ENCODE data around the gene KLHL29.

The KLHL29 gene

DNA sequence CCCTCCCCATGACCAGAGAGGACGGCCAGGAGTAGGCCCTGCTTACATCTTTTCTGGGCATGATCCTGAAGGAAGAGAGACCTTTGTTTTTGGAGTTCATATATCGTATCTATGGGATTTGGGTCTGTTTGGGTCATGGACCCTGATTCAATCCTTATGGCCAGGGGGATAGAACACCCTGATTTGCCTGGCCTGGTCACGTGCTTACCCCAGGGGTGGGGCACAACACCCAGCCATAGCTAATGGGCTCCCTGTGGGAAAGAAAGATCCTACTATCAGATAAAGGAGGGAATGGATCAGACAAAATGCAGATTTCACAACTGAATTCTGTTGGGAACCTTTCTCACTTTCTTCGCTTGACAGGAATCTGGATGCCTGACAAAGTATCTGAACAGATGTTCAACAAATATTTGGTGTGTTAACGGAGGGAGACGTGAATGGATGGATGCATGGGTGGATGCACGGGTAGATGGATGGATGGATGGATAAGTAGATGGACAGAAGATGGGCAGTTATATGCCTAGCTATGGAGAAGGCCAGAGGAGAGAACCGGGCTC is 155.9 kb downstream of the KLHL29 start:
- DNase-seq = no peak

DNA sequence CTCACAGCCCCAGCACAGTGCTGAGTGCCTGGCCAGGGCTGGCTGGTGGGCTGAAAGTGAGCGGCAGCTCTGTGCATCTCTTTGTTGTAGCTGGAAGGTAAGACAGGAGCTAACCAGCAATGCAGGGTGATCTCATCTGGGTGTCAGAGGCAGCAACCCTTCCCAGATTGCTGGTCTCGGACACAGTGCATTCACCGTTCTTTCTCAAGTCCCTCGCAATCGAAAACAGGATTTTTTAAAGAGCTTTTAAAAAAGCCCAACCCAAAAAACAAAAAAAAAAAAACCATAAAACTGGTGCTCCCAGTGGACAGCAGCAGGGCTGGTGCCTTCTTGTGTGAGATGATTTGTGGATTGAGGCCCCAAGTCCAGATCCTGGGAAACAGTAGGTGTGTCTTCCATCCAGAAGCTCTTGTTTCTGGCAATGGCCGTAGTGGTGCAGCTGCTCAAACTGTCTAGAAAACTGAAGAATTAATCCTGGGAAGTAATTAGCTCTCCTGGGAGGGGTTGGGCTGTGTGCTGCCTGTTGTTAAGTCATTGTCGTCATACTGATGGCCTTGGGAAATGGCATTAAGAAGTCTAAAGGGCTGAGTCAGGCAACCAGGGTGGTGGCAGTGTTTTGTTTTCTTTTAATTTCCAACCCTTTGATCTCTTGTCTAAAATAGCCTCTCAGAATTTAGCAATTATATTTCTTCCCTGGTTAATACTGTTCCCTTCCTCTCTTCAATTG is 156.7 kb downstream of the KLHL29 start:
- peak; percentile 87 for DNase-seq

DNA sequence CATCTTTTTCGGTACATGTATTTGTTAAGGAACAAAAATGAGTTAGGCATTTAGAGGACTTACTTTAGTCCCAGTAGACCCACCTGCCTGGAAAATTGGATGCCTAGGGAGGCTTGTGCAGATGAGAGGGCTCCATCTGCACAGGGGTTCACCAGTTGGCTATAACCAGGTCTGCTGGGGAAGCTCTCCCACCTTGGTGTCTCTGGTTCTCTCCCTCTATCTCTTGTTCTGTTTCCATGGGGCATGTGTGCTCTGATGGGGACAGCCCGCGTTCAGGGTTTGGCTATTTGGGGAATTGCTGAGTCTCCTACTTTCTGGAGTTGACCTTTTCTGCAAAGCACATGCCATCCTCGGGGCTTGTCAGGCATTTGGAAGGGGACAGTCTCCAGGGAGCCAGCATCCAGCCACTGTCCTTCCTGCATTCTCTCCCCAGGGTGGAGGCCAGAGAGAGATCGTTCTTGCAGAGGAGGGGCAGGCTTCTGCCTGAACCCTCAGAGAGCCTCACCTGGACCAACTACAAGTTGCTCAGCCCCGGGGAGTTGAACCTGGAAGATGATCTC is 157.3 kb downstream of the KLHL29 start:
- DNase-seq = peak; percentile 59

DNA sequence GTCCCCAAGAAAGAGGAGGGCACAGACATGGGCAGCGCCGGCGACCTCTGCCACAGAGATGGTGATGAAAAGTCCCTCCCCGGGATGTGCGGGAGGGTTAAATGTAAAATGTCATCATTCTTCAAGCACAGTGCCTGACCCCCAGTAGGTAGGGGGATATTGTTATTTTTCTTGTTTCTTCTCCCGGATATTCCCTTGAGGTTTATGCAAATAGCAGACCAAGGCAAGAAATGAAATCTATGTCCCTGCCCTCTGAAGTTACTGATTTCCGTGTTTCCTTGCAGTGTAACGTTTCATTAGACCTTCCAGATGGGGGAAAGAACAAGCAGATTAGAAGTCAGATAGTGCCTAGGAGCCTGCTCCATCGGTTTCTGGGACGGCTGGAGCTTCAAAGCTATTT is 158.3 kb downstream of the KLHL29 start:
- DNase-seq = no peak

DNA sequence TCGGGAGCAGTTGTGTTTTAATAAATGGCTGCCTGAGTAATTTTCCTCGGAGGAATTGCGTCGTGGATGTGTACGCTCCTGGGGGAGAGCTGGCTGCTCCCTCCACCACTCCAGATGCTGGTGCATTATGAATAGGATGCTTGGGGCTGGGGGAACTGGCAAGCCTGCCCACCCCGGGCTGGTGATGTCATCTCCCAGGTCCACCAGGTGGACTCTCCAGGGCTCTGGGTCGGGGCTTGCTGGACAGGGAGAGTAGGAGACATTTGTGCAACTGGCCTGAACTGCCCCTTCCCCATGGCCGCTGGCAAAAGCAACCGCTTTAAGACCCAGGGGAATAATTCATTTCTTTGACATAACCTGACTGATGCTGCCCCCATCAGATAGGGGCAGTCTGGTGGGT is 158.7 kb downstream of the KLHL29 start:
- no peak for DNase-seq

DNA sequence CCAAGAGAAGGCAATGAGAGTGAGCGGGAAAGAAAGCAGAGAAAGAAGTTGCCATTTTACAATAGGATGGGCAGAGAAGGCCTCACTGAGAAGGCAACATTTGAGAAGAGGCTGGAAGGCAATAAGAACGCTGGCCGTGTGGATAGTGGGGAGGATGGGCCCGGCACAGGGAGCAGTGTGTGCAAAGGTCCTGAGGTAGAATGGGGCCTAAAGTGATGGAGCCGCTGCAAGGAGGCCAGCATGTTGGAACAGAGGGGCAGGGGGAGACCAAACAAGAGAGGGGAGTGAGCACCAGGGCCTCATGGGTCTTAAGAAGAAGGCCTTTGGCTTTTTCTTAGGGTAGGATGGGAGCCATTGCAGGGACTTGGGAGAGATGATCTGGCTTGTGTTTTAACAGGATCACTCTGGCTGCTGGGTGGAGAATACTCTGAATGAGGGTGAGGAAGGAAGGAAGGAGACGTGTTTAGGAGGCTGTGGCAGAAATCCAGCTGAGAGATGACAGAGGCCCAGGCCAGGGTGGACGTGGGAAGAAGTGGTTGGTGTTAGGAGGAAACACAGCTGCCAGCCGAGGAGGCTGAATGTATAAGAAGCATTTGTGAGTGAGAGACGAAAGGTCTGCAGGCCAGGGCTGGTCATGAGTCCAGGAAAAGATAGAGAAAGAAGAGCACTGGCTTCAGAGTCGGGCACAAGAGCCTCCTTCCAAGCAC is 159.8 kb downstream of the KLHL29 start:
- DNase-seq = no peak

DNA sequence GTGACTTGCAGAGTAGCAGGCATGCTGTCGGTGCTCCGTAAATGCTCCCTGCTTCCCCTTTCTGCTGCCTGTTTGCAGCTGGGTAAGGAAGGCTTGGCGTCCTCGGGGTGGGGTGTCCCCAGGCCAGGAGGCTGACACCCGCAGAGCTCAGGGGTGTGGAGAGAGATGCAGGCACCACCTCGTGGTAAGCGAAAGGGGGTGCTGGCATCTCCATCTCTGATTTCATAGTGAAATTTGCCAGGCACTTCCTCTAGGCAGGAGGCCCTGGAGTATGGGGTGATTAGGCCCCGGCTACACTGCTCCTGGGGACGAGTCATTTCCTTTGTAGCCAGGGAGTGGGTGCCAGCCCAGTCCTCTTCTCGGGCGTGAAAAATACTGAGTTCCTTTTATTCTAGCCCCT is 160.4 kb downstream of the KLHL29 start:
- no peak for DNase-seq

DNA sequence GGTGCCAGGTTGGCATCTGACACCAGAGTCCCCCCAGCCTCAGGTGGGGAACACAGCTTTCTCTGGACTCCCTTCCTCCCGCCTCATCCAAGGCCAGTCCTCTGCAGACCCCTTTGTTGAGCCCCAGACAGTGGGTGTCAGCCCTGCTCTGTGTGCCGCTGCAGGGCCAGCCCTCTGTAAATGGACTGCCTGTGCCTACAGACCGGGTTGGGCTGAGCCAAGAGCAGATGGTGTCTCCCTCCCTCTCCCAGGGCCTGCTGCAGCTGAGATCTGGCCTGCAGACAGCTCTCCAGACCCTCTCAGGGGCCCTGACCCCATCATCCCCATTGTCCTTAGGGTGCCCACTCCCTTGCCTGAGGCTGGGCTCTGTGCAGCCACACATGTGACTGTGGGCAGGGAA is 160.8 kb downstream of the KLHL29 start:
- no peak for DNase-seq

DNA sequence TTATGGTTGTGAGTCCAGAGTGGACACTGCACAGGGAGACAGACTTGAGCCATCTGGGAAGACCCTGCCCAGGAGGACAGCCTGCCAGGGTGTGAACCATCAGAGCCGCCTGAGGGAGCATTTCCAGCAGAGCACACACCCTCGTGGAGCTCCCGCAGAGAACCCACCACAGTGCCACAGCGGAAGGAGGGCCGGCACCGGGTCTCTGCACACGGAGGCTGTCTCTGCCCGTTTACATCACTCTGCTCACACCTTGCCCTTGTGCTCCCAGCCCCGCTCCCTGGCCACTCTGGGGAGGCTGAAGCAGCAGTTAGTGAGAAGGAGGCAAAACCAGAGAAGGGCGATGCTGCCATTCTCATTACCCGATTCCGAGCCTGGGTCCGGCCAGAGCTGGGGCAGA is 161.9 kb downstream of the KLHL29 start:
- no peak for DNase-seq

DNA sequence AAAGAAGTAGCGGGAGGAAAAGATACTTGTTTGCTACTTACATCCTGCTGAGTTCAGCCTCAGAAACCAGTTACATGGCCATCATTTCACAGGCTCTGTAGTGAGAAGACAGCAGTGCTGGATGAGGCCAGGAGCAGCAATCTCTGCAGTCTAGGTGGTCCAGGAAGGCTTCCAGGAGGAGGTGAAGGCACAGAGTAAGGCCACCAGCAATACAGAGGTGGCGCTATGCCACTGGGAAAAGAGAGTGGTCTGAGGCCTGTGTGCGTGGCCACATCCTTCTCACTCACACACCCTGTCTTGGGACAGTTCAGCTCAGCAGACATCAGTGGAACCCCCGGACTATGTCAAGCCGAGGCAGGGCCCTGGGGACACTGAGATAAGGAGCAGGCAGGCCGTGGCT is 162.7 kb downstream of the KLHL29 start:
- DNase-seq = no peak

DNA sequence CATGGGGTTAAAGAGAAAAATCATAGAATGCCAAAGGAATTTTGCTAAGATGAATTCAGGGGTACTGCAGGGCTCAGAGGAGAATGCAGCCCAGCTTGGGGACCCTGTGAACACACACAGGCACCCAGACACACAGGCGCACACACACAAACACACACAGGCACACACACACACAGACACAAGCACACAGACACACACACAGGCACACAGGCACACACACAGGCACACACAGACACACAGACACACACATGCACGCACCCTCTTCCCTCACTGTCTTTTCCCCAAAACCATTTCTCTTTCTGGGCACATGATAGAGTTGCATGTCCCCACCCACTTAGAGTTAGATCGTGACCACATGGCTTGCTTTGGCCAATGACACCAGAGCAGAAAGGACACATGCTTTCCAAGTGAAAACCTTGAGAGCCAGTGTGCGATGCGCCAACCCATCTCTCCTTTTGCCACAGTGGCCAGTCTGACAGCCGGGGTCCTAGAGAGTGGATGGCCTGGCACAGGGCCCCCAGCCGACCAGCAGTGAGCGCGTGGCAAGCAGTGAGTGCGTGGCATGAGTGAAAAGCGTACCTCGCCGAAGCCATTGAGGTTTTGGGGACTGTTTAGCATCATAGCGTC is 163.3 kb downstream of the KLHL29 start:
- DNase-seq = no peak

DNA sequence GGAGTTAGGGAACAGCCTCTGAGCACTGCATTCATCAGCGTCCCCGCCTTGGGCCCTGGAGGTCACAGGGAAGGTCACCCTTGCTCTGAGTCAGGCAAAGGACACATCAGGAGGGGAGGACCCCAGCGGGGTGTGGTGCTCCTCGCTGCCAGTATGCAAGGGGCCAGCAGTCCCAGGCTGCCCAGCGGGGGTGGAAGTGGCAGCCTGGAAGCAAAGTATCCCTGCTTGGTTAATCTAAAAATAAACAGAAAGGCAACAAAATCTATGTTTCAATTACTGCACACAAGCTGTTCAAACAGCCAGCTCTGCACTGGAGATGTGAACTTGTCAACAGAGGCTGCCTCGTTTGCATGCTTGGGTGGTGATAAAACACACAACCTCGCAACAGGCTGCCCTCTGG is 164.1 kb downstream of the KLHL29 start:
- no peak for DNase-seq

DNA sequence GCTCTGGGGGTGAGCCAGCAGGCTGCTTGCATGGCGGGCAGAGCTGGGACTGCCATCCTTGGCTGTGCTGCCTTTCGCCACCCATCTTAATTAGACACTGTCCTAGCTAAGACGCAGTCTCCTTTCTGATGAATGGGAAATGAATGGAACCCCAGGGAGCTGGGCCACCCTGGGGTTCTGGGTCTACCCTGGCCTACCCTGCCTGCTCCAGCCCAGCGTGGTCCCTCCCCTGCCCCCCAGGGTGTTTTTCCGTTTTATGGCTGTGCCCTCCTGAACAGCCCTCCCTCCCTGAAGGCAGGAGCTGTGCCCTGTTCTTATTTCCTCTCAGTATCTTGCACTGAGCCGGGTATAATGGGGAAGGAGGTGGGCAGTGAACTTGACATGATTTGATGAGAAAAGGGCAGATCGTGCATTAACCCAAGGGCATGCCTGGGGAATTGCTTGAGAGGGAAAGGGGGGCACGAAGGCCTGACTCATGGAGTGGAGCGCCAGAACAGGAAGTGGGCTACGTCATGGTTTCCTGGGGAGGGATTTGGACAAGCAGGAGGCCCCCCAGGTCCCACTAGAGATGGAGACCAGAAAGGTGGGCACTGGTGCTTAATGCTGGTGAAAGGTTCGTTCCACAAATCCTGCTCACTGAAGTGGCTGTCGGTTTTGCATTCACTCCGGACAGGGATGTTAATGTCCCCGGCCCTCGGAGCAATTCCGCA is 165.0 kb downstream of the KLHL29 start:
- DNase-seq = no peak

DNA sequence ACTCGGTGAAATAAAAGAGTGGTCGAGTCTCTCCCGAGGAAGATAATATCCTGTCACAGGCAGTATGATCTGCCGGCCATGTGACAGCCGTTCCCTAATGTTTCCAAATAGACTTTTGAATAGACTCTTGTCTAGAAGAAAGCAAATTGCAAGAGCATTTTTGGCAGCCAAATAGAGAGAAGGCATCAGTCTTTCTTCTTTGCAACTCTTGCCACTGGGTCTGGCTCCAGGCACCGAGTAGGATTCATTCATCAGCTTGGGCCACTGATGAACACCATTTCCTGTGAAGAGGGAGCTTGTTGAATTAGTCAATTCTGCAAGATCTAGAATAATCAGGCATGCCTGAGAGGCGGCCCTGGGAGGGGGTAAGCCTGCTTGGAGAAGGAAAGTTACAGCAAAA is 165.6 kb downstream of the KLHL29 start:
- no peak for DNase-seq

DNA sequence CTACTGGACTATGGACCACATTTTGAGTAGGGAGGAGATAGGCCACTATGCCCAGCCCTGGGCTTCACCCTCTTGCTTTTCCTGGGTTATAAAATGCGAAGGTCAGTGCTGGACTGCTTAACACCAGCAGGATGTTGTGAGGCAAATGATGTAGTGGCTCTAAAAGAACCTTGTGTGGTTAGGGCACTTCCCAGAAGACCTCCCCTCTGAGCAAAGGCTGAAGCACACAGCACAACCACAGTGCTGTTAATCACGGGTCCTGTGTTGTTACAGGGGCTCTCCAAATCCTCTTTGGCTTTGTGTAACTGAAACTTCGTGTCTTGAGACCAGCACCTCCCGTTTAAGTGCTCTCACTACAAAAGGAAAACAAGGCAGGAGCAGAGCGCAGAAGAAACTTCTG is 166.9 kb downstream of the KLHL29 start:
- no peak for DNase-seq

DNA sequence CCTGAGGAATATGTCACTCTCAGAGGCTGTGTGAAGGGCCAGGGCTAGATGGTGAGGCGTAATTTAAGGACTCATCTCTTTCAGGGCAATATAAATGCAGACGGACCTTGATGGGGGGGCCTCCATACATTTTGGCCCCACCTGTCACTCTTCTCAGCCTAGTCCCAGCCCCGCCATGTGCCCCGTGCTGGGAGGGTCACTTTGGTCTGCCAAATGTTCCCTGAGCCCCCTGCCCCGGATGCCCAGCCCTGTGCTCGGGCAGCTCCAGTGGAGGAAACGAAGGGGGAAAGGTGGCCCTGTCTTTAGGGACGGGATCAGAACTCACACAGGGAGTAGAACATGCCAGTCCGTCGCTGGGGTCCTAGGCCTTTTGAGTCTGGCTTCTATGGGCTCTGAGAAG is 168.6 kb downstream of the KLHL29 start:
- DNase-seq = no peak

DNA sequence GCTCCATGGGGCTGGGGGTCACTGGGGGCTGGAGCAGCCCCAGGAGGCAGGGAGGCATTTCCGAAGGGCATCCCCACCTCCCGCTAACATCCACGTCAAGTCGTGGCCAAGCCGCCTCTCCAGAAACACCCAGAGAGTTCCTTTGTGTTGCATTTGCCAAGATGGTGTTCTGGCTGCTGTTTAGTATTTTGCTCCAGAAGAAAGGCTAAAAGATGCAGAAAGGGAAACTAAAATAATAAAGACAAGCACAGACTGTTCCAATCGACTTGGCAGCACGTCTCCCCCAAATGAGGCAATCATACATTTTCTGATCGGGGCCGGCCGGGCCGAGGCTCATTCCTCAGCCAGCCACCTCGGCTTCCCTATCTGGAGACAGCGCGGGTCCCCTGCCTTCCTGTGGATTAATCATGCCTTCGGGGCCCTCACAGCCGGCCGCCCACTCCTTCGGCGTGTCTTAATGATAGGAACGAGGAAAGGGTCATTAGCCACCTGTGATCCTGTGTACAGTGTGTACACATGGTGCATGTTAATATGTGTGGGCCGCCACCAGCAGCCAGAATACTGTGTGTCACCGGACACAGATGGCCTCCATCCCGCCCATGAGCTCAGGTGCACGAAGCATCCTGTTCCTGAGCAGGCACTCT is 169.2 kb downstream of the KLHL29 start:
- no peak for DNase-seq

DNA sequence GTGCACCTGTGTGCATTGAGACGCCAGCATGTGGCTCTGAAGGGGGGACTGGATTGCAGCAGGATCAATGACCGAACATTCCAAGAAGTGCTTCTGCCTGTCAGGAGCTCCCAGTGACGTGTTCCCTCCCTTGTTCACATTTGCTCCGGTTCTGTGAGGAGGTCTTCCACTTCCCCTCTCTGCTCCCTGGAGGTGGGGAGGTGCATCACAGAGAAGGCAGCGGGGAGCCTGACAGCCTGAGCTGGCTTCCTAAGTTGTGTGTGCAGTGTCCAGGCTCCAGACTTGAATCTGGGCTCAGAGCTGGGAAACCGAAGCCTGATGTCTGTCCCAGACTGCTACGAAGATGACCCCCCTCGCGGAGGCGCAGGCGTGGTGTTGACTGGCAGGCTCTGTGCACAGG is 171.0 kb downstream of the KLHL29 start:
- DNase-seq = no peak

DNA sequence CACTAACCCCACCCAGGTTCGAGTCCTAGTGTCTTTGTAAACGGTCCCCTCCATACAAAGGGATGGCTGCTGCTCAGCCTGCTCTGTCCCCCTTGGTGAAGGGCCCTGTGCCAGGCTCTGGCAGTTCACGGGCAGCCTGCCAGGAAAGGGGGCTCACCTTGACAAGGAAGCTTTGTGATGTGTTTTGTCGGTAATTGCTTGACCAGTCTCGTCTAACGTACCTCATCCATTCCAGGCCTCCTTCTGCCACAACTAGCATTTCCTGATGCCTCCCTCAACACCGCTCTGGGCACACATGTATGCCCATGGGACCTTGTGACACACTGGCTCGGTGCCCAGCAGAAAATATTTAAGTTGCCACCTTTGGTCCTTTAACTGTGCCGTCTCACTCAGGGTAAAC is 171.9 kb downstream of the KLHL29 start:
- DNase-seq = peak; percentile 68

DNA sequence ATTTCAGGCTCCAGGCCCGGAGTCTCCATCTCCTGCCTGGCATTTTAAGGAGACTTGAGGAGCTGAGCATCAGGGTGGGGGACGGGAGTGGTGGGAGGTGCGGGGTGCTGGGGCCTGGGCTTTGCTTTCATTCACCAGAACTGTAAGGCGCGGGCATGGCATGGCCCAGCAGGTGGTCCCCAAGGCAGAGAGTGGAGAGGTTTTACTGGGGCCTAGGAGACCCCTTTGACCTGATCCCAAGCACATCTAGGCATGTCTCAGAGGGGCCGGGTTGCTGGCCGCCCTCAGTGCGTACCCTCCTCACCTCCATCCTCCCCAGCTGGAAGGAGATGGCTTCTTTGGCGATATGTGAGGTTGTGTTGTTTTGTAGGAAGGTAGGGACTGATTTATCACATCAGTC is 172.5 kb downstream of the KLHL29 start:
- DNase-seq = no peak

DNA sequence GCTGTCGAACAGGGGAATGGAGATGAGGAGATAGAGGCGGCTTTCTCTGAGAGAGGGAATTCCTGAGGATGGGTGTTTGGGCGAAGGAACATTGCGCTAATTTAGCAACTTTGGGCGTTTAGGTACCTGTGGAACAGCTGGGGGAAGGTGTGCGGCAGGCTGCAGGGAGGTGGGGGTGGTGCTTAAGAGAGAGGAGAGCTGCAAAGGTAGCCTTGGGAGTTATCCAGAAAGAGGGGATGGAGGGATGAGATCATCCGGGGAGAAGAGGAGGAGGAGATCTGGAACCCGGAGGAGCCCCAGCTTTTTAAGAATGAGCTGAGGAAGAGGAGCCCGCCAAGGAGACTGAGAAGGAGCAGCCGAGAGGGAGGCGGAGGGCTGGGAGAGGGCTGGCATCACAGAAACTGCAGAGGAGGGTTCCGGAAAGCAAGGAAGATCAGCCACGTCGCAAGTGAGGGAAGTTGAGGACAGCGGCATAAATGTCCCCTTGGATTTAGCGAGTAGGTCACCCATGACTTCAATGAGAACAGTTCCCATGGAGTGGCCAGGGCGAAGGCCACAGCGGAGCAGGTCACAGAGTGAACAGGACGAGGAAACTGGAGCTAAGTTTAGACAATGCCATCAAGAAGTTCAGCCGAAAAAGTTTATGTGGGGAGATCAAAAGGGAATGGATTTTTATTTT is 174.7 kb downstream of the KLHL29 start:
- no peak for DNase-seq

DNA sequence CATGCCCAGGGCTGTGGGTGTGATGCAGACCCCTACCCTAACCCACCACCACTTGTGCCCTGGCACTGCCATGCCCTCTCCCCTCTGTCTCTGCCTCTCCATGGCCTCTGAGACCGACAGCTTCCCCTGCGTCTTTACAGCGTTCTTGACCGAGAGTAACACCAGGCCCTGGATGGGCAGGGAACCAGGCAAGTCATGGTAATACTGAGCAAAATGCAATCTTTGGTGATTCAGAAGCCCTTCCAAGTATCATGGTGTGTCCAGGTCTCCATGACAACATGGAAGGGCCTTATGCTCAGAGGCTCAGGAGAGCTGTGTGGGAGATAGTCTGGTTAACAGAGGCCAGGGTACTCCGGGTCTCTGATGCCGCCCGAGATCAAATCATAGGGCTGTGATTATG is 176.1 kb downstream of the KLHL29 start:
- no peak for DNase-seq

All from NCI-H1436 (cell line).